ENCODE measurements around the gene PRKCH. TPM values are rescaled to one million over a fixed set of nuclear protein-coding genes. Genes with fewer than 3 reads are reported as not detected.

Gene PRKCH
- polyA plus RNA-seq, 3 donors, result 15.9 to 19.4 (median 18.9) TPM

GRCh38 chr14:61474701-61475100 lies 153.3 kb downstream of the PRKCH start:
- no peak for DNase-seq (ENCODE audit: extremely low read depth in 1 of 11, low read depth in 9 of 11, low spot score in 4 of 11)

- no peak for DNase-seq (ENCODE audit: extremely low read depth in 1 of 11, low read depth in 9 of 11, low spot score in 4 of 11)
Observed at GRCh38 chr14:61475316-61475715, 153.9 kb downstream of the PRKCH start.

GRCh38 chr14:61476105-61476753 lies 154.8 kb downstream of the PRKCH start:
- no peak for DNase-seq (ENCODE audit: extremely low read depth in 1 of 11, low read depth in 9 of 11, low spot score in 4 of 11)

GRCh38 chr14:61476754-61477410 lies 155.5 kb downstream of the PRKCH start:
- peak in 7 of 11 donors; percentile 52 to 64 (median 60) for DNase-seq (ENCODE audit: extremely low read depth in 1 of 11, low read depth in 9 of 11, low spot score in 4 of 11)

GRCh38 chr14:61477712-61478462 lies 156.5 kb downstream of the PRKCH start:
- no peak for DNase-seq (ENCODE audit: extremely low read depth in 1 of 11, low read depth in 9 of 11, low spot score in 4 of 11)

- DNase-seq (ENCODE audit: extremely low read depth in 1 of 11, low read depth in 9 of 11, low spot score in 4 of 11), result no peak
Observed at GRCh38 chr14:61478971-61479473, 157.6 kb downstream of the PRKCH start.

- no peak for DNase-seq (ENCODE audit: extremely low read depth in 1 of 11, low read depth in 9 of 11, low spot score in 4 of 11)
Observed at GRCh38 chr14:61479746-61480502, 158.5 kb downstream of the PRKCH start.

GRCh38 chr14:61480704-61481285 lies 159.4 kb downstream of the PRKCH start:
- DNase-seq (ENCODE audit: extremely low read depth in 1 of 11, low read depth in 9 of 11, low spot score in 4 of 11), result no peak

- no peak for DNase-seq (ENCODE audit: extremely low read depth in 1 of 11, low read depth in 9 of 11, low spot score in 4 of 11)
Observed at GRCh38 chr14:61481701-61482100, 160.3 kb downstream of the PRKCH start.

- no peak for DNase-seq (ENCODE audit: extremely low read depth in 1 of 11, low read depth in 9 of 11, low spot score in 4 of 11)
Observed at GRCh38 chr14:61482348-61483206, 161.2 kb downstream of the PRKCH start.

- no peak for DNase-seq (ENCODE audit: extremely low read depth in 1 of 11, low read depth in 9 of 11, low spot score in 4 of 11)
Observed at GRCh38 chr14:61483476-61483875, 162.1 kb downstream of the PRKCH start.

GRCh38 chr14:61484031-61484430 lies 162.7 kb downstream of the PRKCH start:
- no peak for DNase-seq (ENCODE audit: extremely low read depth in 1 of 11, low read depth in 9 of 11, low spot score in 4 of 11)

GRCh38 chr14:61484826-61485584 lies 163.6 kb downstream of the PRKCH start:
- DNase-seq (ENCODE audit: extremely low read depth in 1 of 11, low read depth in 9 of 11, low spot score in 4 of 11), result no peak

GRCh38 chr14:61485661-61486060 lies 164.3 kb downstream of the PRKCH start:
- DNase-seq (ENCODE audit: extremely low read depth in 1 of 11, low read depth in 9 of 11, low spot score in 4 of 11), result no peak

- no peak for DNase-seq (ENCODE audit: extremely low read depth in 1 of 11, low read depth in 9 of 11, low spot score in 4 of 11)
Observed at GRCh38 chr14:61486930-61487495, 165.6 kb downstream of the PRKCH start.

GRCh38 chr14:61488417-61489401 lies 167.3 kb downstream of the PRKCH start:
- no peak for DNase-seq (ENCODE audit: extremely low read depth in 1 of 11, low read depth in 9 of 11, low spot score in 4 of 11)
